Stimulated activated CD8-positive, alpha-beta memory T cell treated with anti-CD3 and anti-CD28 coated beads, Interleukin-15, amount 100 ng/mL, for 4 hours (primary cell): Measurements from ENCODE around the gene ZMYND8.
"Not testable (repeated sequence)": the region's sequence is repeated elsewhere in the genome, so short reads cannot be mapped to it uniquely, and the experiment has no call there.

Source experiments
- DNase-seq, 2 donors: peaks; one replicate each; pipeline ENCODE4 v3.0.0-alpha.2; 2020; ENCODE audit warnings: low read depth in 2 of 2

Gene ZMYND8

DNA sequence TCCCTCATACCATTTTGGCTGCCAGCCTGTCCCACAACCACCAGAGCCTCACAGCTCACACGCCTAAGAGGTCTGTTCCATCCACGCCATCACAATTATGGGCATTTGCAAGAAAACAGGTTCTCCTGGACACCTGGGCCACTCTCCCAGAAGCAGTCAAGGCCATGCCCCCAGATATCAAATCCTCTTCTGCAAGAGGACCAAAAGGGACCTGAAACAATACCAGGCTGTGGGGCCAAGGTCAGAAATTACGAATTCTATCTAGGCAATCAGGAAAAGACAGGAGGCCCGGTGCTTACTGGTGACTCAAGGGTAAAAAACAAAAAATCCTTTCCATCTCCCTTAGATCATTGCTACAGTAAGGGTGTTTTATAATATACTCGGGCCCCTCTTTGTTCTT, 69.8 kb downstream of the ZMYND8 start:
- no peak for DNase-seq

DNA sequence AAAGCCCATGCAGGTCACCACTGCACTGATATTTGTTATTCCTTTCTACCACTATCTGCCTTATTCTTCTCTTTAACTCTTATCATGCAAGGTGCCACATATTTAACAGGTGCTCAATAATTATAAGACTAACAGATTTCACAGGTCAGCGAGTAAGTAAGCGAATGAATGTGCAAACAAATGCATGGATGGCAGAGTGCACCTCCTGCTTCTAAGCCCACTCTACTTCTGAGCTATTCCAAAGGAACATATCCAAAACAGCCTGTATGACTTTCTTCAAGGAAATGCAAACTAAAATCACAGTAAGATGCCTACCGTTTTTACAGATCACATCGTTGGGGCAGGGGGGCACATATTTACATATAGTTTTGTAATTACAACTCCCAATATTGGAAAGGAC, 71.3 kb downstream of the ZMYND8 start:
- no peak for DNase-seq

DNA sequence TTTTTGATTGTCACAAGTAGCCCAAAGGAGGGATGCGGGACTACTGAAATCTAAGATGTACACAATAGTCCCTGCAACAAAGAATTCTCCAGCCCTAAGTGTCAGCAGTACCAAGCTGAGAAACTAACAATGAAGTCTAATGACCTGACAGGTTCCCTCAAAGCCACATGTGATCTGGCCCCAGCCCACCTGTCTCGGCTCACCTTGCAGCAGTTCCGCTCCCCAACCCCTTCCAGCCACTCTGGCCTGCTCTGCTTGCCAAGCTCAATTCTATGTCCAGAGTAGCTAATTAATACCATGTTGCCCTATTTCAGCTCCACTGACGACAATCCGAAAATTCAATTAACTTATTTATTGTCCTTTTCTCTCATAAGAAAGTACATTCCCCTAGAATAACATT, 72.1 kb downstream of the ZMYND8 start:
- no peak for DNase-seq

DNA sequence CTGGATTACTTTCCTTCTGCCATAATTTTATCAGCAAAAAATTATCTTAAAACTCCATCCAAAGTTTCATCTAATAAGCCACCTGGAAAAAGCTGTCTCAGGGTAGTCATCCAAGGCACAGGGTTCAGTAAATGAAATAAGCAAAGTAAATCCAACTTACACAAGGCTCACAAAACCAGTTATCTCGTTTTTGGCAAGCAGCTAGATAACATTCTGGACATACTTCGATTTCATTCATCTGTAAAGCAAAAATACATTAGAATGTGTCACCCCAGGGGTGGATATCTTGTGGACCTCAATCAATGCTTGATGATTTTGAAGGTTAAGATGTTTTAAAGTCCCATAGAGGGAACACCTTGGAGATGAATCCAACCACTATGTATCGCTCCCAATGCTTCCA, 73.1 kb downstream of the ZMYND8 start:
- no peak for DNase-seq

DNA sequence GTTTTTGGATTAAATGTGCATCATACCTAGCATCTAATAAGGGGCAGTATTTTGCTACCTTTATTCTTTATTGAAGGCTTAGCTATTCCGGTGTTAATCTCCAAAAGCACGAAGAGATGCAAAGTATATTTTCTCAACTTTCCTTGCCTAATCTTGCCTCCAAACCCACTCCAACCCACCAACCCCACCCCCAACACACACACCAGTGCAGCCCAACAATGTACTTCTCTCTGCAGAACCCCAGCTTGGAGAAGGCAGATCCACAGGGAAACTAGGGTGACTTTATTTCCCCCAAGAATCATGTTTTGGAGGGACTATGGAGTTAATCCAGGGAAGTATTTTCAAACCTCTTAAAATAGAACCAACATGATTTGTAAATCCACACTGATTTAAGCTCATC, 73.6 kb downstream of the ZMYND8 start:
- no peak for DNase-seq

DNA sequence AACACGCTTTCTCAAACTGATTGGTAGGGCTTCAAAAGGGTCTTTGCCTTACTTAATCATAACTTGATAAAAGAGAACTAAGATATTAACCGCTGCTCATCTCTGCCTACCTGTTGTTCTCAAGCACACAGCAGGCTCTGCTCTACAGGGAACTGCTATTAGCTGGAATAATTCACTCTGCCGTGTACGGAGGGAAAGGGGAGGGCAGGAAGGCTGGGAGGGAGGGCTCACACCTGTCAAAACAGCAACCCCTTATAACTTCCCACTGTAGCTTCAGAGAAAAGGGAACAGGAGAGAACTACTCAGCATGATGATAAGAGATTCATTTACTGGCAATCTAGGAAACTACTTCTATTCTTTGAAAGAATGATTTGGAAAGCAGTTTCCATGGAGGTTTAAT, 75.1 kb downstream of the ZMYND8 start:
- no peak for DNase-seq

DNA sequence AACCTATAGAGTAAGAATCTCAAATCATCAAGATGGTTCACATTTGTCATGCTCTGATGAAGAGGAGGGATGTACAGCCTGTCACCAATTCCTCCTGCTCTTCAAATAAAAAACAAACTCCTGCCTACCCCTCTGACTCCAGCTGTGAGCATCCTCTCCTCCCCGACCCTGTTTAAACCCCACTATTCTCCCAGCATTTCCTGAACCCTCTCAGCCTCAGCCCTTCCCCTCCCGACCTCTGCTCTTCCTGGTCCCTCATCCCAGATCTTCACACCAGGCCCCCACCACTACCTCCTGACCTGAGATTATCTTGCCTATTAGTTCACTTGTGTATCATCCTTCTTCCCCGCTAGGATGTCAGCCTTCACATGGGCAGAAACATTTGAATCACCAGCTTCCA, 75.8 kb downstream of the ZMYND8 start:
- no peak for DNase-seq

DNA sequence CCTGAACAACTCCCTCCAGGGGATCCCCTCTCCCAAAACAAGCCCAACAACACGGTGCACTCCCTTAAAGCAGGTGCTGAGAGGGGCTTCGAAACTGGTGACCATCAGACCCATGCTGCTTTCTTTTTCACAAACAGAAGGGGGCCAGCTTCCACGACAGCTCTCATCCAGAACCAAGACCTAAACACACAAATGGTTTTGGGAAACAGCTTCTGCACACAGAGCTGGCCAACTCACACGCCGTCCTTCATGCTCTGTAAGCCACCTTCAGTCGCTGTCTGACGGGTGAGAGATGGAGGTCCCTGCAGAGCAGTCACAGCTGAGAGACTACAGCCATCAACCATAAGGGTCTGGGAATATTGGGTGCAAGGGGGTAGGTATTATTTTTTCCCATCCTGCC, 76.3 kb downstream of the ZMYND8 start:
- DNase-seq: no peak

DNA sequence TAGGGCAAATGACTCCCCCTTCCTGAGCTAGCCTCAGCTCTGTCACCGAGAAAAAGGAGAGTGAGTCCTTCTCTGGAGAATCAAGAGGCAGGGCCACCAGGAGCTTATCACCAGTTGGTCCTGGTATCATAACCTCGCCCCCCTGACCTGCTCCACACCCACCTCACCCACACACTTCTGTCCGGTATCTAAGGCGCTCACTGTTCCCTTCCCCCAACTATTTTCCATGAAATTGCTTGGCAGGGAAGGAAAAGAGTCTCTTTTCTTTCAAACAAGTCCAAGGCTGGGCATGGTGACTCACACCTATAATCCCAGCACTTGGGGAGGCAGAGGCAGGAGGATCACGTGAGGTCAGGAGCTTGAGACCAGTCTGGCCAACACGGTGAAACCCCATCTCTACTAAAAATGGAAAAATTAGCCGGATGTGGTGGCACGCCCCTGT, 77.6 kb downstream of the ZMYND8 start:
- DNase-seq: no peak

DNA sequence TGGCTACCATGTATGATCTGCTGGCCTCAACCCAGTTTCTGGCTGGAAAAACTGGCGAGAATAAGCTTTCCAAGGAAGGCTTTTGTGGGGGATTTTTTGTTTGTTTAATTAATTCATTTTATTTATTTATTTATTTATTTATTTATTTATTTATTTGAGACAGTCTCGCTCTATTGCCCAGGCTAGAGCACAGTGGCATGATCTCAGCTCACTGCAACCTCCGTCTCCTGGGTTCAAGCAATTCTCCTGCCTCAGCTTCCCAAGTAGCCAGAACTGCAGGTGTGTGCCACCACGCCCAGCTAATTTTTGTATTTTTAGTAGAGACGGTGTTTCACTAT, 79.0 kb downstream of the ZMYND8 start:
- not testable (repeated sequence) for DNase-seq

DNA sequence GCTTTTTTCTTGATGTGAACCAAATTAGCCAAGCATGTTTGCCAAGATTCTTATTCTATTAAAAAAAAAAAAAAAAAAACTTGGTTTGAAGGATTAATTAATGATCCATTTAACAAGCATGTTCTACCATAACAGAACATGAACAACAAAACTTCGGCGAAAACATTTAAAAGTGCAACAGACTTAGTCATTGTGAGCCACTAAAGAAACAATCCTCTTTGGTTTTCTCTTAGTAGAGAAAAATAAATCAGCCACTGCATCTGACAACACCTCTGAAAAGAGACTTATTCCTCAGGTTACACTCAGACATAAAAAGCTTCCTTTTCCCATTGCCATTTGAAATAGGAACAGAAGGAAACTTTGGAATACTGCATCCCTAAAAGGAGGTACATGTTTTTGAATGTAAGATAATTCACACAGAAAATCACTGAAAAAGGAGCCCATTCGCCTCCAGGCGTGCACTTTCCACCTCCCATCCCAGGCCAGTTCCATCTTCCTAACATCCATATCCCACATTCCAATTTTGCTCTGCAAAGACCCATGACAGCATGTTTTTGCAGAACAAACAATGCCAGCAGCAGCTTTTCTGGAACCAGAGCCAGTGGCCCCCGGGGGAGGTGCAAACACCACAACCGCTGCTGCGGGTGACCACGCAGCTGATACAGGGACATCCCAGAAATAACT, 79.5 kb downstream of the ZMYND8 start:
- no peak for DNase-seq

DNA sequence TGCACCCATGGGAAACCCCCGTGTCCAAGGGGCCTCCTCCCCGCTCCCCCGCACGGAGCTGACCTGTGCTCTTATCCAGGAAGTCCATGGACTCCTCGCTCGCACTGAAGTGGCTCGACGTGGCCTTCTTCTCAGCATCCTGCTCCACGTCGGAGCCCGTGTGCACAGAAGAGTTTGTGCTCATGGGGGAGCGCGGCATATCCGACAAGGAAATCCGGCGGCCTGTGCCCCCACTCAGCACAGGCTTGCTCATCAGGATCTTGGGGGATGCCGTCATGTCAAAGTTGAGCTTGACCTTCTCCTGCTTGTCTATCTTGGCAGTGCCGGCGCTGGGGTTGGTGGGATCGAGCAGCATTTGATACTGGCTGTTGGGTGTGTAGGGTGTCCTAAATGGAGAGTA, 80.2 kb downstream of the ZMYND8 start:
- DNase-seq: no peak

DNA sequence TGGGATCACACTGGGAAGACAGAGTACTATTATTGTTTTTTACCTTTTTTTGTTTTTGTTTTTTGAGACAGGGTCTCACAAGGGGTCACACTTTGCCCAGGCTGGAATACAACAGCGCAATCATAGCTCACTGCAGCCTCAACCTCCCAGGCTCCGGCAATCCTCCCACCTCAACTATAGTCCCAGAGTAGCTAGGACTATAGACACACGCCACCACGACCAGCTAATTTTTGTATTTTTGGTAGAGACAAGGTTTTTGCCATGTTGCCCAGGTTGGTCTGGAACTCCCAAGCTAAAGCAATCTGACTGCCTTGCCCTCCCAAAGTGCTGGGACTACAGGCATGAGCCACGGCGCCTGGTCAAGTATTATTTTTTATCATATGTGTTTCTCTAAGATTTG, 81.0 kb downstream of the ZMYND8 start:
- no peak for DNase-seq

DNA sequence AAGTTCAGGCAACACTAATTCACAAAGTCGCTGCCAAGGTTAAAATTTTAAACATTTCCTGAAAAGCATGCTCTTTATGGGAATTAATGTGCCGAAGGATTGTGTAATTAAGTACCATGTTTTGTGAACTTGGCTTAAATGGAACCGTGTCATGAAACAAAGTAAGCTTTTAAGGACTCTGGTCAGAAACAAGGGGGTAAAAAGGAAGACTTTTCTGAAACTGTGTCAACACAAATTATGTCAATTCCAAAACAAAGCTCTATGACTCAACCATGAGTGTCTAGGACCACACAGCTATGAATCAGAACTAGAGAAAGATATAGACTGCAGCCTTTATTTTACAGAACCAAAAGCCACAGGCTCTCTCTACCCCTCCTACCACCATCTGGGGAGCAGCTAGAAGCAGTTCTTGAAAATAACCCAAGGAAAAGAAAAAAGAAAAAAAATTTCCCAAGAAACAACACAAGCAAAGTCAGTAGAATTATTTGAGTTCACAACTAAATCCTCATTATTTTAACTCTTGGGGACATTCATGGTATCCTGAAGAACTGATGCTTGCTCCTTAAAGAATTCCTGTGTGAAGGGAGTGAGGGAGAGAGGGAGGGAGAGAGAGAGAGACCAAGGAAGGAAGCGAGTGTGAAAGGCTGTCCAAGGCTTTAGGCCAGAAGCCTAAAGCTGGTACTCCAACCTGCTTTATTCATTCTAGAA, 81.9 kb downstream of the ZMYND8 start:
- peak in 1 of 2 donors; percentile 11 for DNase-seq

DNA sequence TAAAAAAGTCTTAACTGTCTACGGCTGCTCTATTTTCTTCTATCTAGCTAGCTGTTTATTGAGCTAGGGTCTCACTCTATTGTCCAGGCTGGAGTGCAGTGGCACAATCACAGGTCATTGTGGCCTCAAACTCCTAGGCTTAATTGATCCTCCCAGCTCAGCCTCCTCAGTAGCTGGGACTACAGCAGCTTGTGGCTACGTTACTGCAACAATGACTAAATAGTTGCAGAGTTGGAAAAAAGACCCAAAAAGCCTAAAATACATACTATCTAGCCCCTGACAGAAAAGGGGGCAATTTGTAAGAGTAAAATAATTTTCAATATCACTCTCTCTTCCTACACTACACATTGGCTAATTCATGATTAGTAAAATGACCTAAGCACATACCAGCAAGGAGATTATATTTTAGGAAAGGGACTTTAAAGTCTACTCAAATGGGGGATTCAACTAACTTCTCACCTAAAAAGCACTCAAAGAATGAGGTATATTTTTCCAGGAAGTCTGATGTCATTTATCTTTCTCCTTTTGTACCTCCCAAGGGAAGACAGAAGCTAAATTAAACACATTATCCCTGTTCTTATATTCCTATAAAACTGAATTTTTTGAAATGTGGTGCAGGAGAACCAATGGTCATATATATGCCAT, 82.8 kb downstream of the ZMYND8 start:
- no peak for DNase-seq

DNA sequence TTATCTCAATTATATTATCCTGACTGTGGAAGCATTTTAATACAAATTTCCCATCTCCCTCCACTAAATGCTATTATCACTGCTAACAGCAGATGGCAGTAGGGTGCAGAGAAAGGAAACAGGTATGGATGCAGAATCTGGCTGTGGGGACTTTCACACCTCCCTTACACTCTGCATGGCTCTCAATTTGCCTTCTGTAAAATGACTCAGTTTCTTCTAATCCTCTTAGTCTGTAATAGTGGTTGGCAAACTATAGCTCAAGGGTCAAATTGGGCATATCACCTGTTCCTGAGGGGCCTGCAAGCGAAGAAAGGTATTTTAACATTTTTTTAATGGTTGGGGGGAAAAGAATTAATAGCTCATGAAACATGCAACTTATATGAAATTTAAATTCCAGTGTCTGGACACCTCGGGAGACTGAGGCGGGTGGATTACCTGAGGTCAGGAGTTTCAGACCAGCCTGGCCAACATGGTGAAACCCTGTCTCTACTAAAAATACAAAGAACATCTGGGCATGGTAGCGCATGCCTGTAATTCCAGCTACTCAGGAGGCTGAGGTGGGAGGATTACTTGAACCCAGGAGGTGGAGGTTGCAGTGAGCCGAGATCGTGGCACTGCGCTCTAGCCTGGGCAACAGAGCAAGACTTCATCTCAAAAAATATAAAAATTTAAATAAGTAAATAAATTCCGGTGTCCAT, 83.5 kb downstream of the ZMYND8 start:
- DNase-seq: peak in 1 of 2 donors; percentile 27

DNA sequence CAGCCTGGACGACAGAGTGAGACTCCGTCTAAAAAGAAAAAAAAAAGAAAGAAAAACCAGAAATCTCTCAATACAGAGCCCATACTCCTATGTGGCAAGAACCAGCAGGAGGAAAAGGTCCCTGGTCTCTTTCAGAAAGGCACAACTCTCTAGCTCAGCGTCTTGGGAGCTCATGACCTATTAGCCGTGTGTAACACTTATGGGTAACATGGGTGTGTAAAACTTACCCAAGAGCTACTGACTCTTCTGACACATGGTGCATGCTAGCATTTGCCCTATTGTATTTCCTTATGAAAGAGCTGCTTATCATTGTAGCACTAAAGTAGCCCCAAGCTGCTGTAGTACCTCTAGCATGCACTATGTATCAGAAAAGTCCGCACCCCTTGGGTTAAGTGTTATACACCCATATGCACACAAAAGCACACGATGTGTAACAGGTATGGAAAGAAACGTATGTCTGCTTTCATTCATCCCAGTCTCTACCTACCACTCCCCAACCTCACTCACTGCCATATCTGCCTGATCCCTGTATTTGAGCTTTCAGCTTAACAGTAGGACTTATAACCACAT, 85.4 kb downstream of the ZMYND8 start:
- DNase-seq: no peak

DNA sequence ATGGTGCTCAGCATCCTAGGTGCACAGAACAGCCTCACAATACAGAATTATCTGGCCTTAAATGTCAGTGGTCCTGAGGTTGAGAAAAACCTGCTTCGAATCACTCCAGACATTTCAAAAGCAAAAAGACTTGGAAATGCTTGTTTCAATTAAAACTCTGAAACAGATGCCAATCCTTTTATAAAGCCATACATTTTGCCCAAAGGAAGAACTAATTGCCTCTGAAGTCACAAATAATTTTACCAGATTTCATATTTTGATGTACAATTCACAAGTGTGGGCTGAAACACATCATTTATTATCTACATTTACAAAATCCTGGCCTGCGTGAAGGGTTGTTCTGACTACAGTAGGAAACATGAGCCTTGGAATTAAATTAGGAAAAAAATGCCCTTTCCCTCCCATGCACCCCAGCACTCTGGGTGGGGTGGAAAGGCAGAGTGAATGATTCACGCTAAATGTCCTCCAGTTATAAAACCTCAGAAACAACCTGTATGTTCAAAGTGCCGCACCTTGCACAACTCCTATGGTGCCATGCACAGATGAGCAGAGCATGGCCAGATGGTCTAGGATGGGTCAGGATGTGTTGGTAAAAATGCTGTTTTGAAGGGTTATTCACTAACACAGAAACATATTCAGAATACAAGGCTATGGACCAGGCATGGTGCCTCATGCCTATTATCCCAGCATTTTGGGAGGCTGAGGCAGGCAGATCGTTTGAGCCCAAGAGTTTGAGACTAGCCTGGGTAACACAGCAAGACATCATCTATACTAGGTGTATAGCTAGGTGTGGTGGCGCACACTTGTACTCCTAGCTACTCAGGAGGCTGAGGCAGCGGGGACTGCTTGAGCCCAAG, 87.0 kb downstream of the ZMYND8 start:
- no peak for DNase-seq

DNA sequence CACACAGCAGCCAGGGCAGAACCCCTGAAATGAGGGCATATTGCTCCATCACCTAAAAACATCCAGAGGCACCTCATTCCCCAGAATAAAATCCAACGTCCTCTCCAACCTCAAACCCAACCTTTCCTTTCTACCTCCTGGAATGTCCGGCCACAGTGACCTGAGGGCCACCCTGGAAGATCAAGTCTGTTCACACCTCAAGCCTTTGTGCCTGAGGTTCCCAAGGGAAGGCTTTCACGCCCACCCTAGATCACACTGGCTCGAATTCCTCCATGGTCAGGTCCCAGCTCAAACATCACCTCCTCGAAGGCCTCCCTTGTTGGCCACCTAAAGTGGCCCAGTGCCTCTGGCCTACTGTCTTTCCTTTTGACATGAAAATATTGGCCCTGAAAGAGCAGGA, 88.9 kb downstream of the ZMYND8 start:
- DNase-seq: no peak

DNA sequence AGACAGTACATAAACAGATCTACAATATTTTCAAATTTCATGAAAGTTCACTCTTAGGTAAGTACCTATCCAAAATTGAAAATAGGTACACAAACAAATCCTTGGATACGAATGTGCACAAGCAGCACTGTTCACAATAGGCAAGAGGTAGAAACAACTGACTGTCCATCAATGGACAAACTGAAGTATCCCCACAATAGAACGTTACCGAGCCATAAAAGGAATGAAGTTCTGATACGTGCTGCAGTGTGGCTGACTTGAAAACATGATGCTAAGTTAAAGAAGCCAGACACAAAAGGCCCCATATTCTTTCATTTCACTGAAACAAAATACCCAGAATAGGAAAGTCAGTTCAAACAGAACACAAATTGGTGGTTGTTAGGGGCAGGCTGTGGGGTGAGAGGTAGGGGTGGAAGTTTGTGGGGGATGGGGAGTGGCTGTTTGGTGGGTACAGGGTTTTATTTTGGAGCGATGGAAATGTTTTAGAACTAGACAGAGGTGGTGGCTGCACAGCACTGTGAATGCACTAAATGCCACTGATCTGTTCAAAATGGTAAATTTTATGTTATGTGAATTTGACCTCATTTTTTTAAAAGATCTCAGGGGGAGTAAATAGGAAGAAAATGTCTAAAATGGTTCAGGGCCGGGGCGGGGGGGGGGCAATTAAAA, 89.5 kb downstream of the ZMYND8 start:
- no peak for DNase-seq

DNA sequence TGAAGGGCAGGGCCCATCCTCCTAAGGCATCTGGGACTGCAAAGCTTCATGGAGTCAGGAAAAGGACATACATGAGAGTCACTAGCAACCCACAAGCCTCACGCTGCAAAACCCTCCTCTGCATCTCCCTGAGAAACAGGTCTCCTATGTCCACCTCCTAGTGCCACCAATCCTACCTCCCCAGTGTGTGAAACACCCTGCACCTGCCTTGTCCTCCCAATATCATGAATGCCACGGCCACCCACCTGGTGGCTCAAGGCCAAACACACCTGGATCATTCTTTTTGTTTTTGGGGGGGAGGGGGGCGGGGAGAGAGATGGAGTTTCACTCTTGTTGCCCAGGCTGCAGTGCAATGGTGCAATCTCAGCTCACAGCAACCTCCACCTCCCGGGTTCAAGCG, 90.5 kb downstream of the ZMYND8 start:
- no peak for DNase-seq
